Panc1 (cell line): ENCODE measurements around the gene SPX. TPM values are rescaled to one million over a fixed set of nuclear protein-coding genes. Genes with fewer than 3 reads are reported as not detected.

ENCODE experiments used
- ATAC-seq: fragments of 200-7000 bp; cut with Tn5 transposase; 2 replicates; pipeline ENCODE4 v1.9.1; 2020; ENCODE audit warnings: mild to moderate bottlenecking, moderate library complexity
- BruUV-seq: library from RNA; stranded (reverse); fragments of 400-500 nt; replicated peaks from 2 replicates; lab custom pipeline; 2021; lab: Mats Ljungman, UMichigan
- CTCF ChIA-PET: fragments of 300-600 bp; sonication (Branson Sonifier 250); formaldehyde crosslinking; loops from one replicate; lab custom pipeline; 2022; ENCODE audit warnings: antibody characterized with exemption; lab: Charles Lee
- POLR2A ChIA-PET: fragments of 300-600 bp; sonication (Branson Sonifier 250); formaldehyde crosslinking; loops from one replicate; lab custom pipeline; 2022; ENCODE audit warnings: antibody characterized with exemption; lab: Charles Lee
- DNase-seq: peaks from one replicate; pipeline ENCODE4 v3.0.0-alpha.2; 2010; ENCODE audit warnings: low read depth, low spot score
- H3K27ac ChIP-seq: 2 replicates; pipeline ENCODE4 v1.5.1; 2011; ENCODE audit warnings: mild to moderate bottlenecking, low read length, inconsistent platforms
- H3K27me3 ChIP-seq: fragments of 200-500 bp; sonication (Bioruptor generic); 2 replicates; pipeline ENCODE4 v1.6.0; 2014; ENCODE audit warnings: low read length, inconsistent platforms; ENCODE audit not compliant: control insufficient read depth, insufficient read depth
- H3K36me3 ChIP-seq: fragments of 200-500 bp; sonication (Bioruptor generic); 2 replicates; pipeline ENCODE4 v1.5.1; 2014; ENCODE audit warnings: inconsistent platforms, mild to moderate bottlenecking, low read length, moderate library complexity; ENCODE audit not compliant: control insufficient read depth, insufficient read depth
- H3K4me1 ChIP-seq: 2 replicates; pipeline ENCODE4 v1.5.1; 2011; ENCODE audit warnings: inconsistent platforms, mild to moderate bottlenecking, low read length, moderate library complexity; ENCODE audit not compliant: control insufficient read depth, insufficient read depth
- H3K4me3 ChIP-seq, 2 experiments: 2 replicates each; pipeline ENCODE4 v1.5.1; 2011 to 2012; ENCODE audit warnings: low read depth in 2 of 2, low read length in 2 of 2, mild to moderate bottlenecking in 2 of 2, inconsistent platforms in 1 of 2, moderate library complexity in 1 of 2
- H3K9me3 ChIP-seq: fragments of 200-500 bp; sonication (Bioruptor generic); 2 replicates; pipeline ENCODE4 v1.5.1; 2014; ENCODE audit warnings: low read depth, mild to moderate bottlenecking, inconsistent platforms, low read length, moderate library complexity; ENCODE audit not compliant: control insufficient read depth, insufficient read depth
- POLR2AphosphoS5 ChIP-seq: IDR thresholded peaks from 2 replicates; pipeline ENCODE4 v1.6.1; 2012; ENCODE audit warnings: mild to moderate bottlenecking, low read depth, low read length, moderate library complexity
- SIN3A ChIP-seq: IDR thresholded peaks from 2 replicates; pipeline ENCODE4 v1.6.1; 2012; ENCODE audit warnings: low read depth, mild to moderate bottlenecking, low read length, moderate library complexity, borderline replicate concordance; ENCODE audit not compliant: insufficient read depth
- TCF7L2 ChIP-seq: IDR thresholded peaks from 2 replicates; pipeline ENCODE4 v1.6.1; 2011; ENCODE audit warnings: mild to moderate bottlenecking, low read depth, low read length, inconsistent platforms
- in situ Hi-C: cut with HindIII; loops from 2 replicates; pipeline ENCODE4 v1.10.0; 2016; ENCODE audit warnings: low sequenced_read_pairs, low pct_unique_long_range_greater_than_20kb
- intact Hi-C: fragments of 100-400 bp; cut with micrococcal nuclease; formaldehyde crosslinking; loops from one replicate; pipeline ENCODE4 v1.10.0; 2022; ENCODE audit not compliant: unreplicated experiment
- total RNA-seq: library from RNA; stranded (reverse); gene quantifications from one replicate; pipeline ENCODE4 v1.2.1, GENCODE V29; 2021; ENCODE audit not compliant: unreplicated experiment
- TF ChIP-seq, protein P1 (sequence below): fragments of 450-650 bp; IDR thresholded peaks from 2 replicates; pipeline ENCODE4 v1.5.1; 2017; ENCODE audit warnings: mild to moderate bottlenecking
- TF ChIP-seq, protein P2 (sequence below), 2 experiments: IDR thresholded peaks; 2 replicates each; pipeline ENCODE4 v1.6.1; 2011 to 2012; ENCODE audit warnings: low read depth in 2 of 2, control low read depth in 1 of 2, low read length in 1 of 2, mild to moderate bottlenecking in 1 of 2, moderate library complexity in 1 of 2; ENCODE audit not compliant: insufficient read depth in 1 of 2

SPX gene
- total RNA-seq, 1 experiment from 2014 or later = 0.13 TPM

DNA sequence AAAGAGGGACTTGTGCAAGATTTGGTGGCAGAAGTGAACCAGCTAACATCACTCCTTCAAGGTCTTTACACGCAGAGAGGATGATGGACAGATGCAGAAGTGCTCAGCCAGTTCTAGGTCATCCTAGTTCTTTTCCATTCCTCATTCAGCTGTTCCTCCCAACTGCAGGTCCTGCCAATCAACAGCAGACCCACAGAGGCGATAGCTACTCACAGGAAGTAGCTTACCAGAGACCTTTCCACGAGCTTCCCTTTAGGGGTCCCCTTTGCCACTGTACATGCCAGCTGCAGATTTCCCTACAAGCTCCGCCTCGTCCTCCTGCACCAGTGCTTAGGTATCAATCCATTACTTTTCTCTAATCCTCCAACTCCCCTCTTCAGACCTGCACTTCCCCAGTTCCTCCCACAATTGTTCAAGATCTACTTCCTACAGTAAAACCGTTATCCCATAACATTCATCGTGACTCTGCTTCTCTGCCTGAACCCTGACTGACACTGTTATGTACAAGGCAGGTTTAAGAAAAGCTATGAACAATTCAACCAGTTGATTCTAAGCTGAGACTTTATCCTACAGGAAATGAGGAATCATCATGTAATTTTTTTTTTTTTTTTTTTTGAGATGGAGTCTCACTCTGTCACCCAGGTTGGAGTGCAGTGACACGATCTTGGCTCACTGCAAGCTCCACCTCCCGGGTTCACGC is 47.2 kb upstream of the SPX start:
- DNase-seq (no peak), ATAC-seq (no peak)
- in situ Hi-C loops (no loop called here), intact Hi-C loops (no loop called here)
- TF ChIP-seq, protein P1, sequence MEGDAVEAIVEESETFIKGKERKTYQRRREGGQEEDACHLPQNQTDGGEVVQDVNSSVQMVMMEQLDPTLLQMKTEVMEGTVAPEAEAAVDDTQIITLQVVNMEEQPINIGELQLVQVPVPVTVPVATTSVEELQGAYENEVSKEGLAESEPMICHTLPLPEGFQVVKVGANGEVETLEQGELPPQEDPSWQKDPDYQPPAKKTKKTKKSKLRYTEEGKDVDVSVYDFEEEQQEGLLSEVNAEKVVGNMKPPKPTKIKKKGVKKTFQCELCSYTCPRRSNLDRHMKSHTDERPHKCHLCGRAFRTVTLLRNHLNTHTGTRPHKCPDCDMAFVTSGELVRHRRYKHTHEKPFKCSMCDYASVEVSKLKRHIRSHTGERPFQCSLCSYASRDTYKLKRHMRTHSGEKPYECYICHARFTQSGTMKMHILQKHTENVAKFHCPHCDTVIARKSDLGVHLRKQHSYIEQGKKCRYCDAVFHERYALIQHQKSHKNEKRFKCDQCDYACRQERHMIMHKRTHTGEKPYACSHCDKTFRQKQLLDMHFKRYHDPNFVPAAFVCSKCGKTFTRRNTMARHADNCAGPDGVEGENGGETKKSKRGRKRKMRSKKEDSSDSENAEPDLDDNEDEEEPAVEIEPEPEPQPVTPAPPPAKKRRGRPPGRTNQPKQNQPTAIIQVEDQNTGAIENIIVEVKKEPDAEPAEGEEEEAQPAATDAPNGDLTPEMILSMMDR = no peak
- TF ChIP-seq SIN3A (no peak), TCF7L2 (no peak), POLR2AphosphoS5 (no peak)
- TF ChIP-seq, protein P2, sequence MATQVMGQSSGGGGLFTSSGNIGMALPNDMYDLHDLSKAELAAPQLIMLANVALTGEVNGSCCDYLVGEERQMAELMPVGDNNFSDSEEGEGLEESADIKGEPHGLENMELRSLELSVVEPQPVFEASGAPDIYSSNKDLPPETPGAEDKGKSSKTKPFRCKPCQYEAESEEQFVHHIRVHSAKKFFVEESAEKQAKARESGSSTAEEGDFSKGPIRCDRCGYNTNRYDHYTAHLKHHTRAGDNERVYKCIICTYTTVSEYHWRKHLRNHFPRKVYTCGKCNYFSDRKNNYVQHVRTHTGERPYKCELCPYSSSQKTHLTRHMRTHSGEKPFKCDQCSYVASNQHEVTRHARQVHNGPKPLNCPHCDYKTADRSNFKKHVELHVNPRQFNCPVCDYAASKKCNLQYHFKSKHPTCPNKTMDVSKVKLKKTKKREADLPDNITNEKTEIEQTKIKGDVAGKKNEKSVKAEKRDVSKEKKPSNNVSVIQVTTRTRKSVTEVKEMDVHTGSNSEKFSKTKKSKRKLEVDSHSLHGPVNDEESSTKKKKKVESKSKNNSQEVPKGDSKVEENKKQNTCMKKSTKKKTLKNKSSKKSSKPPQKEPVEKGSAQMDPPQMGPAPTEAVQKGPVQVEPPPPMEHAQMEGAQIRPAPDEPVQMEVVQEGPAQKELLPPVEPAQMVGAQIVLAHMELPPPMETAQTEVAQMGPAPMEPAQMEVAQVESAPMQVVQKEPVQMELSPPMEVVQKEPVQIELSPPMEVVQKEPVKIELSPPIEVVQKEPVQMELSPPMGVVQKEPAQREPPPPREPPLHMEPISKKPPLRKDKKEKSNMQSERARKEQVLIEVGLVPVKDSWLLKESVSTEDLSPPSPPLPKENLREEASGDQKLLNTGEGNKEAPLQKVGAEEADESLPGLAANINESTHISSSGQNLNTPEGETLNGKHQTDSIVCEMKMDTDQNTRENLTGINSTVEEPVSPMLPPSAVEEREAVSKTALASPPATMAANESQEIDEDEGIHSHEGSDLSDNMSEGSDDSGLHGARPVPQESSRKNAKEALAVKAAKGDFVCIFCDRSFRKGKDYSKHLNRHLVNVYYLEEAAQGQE (IDR thresholded peaks at IDR 0.05; ENCODE audit: insufficient read depth in 1 of 2, low read depth in 2 of 2, low read length in 1 of 2) = no peak
- Histone ChIP-seq H3K27ac (no peak overlapping the region), H3K36me3 (peaks cover 15% of the 10 kb centered on the region), H3K27me3 (no peaks in the 10 kb centered on the region), H3K4me1 (no peaks in the 10 kb centered on the region), H3K4me3 (no peak overlapping the region), H3K9me3 (no peaks in the 10 kb centered on the region)
- BruUV-seq = no TSS peak
- ChIA-PET POLR2A (no interaction called here), CTCF (no interaction called here)

DNA sequence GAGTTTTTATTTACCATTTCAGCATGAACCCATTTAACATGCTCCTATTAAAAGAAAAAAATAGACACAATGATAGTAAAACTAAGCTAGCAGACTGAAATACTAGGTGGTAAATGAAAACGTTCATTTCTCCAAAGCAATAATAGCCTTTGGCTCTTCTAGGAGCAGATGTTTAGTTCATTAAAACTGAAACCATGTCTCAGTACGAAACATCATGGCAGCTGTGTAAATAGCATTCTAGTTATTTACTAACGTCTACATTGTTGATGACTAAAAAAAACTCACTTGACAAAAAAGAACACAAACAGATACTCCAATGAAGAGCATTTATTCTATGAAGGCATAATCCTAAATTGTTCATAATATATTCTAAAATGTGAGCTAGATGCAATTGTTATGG is 42.6 kb upstream of the SPX start:
- H3K4me1 ChIP-seq = no peaks in the 10 kb centered on the region
- DNase-seq = no peak
- H3K4me3 ChIP-seq = no peak overlapping the region
- POLR2A ChIA-PET = no interaction called here
- CTCF ChIA-PET = no interaction called here
- peaks cover 2% of the 10 kb centered on the region; the same call in 1 of the 2 replicates for H3K36me3 ChIP-seq
- TF ChIP-seq, protein P2 (IDR thresholded peaks at IDR 0.05; ENCODE audit: insufficient read depth in 1 of 2, low read depth in 2 of 2, low read length in 1 of 2) = no peak
- TF ChIP-seq, protein P1 = no peak
- TF ChIP-seq SIN3A (no peak), TCF7L2 (no peak), POLR2AphosphoS5 (no peak)
- intact Hi-C loops = no loop called here
- H3K9me3 ChIP-seq = no peaks in the 10 kb centered on the region
- BruUV-seq = no TSS peak
- no peak overlapping the region for H3K27ac ChIP-seq
- ATAC-seq = no peak
- in situ Hi-C loops = no loop called here
- no peaks in the 10 kb centered on the region for H3K27me3 ChIP-seq
